DOHH2 (cell line): ENCODE measurements around the gene BNC2.

Source experiments
- H3F3A ChIP-seq: fragments of 200-600 bp; sonication (generic), shearing (Covaris generic); 2 replicates; pipeline ENCODE4 v1.6.0; 2016; ENCODE audit warnings: antibody characterized with exemption, mild to moderate bottlenecking; ENCODE audit not compliant: control insufficient read depth, insufficient read depth
- H3K27ac ChIP-seq: fragments of 200-600 bp; sonication (generic); 2 replicates; pipeline ENCODE4 v1.5.1; 2014; ENCODE audit warnings: low read depth, mild to moderate bottlenecking, low read length, moderate library complexity
- H3K27me3 ChIP-seq: fragments of 200-600 bp; sonication (generic); 2 replicates; pipeline ENCODE4 v1.6.1; 2014; ENCODE audit warnings: mild to moderate bottlenecking, low read length, mixed read lengths; ENCODE audit not compliant: control insufficient read depth
- H3K36me3 ChIP-seq: fragments of 200-600 bp; sonication (generic); 2 replicates; pipeline ENCODE4 v1.6.1; 2014; ENCODE audit warnings: mild to moderate bottlenecking, low read length, moderate library complexity, mixed read lengths; ENCODE audit not compliant: control insufficient read depth
- H3K4me1 ChIP-seq: fragments of 200-600 bp; sonication (generic); 2 replicates; pipeline ENCODE4 v1.6.1; 2014; ENCODE audit warnings: mild to moderate bottlenecking, low read length, mixed read lengths; ENCODE audit not compliant: control insufficient read depth
- H3K4me2 ChIP-seq: fragments of 200-600 bp; sonication (generic); 2 replicates; pipeline ENCODE4 v1.6.0; 2014; ENCODE audit warnings: mild to moderate bottlenecking, low read length, moderate library complexity
- H3K4me3 ChIP-seq: fragments of 200-600 bp; sonication (generic); 2 replicates; pipeline ENCODE4 v1.5.1; 2014; ENCODE audit warnings: mild to moderate bottlenecking, low read length, mixed read lengths
- H3K79me2 ChIP-seq: fragments of 200-600 bp; sonication (generic); 2 replicates; pipeline ENCODE4 v1.6.1; 2014; ENCODE audit warnings: mild to moderate bottlenecking, low read length, mixed read lengths; ENCODE audit not compliant: control insufficient read depth
- H3K9me2 ChIP-seq: fragments of 200-600 bp; sonication (generic); replicated peaks from 2 replicates; pipeline ENCODE4 v1.6.1; 2014; ENCODE audit warnings: mild to moderate bottlenecking, low read length, mixed read lengths; ENCODE audit not compliant: control insufficient read depth
- H3K9me3 ChIP-seq: fragments of 200-600 bp; sonication (generic); 2 replicates; pipeline ENCODE4 v1.6.1; 2014; ENCODE audit warnings: antibody characterized with exemption, low read length, mixed read lengths; ENCODE audit not compliant: control insufficient read depth, insufficient read depth
- H4K20me1 ChIP-seq: fragments of 200-600 bp; sonication (generic); 2 replicates; pipeline ENCODE4 v1.6.0; 2014; ENCODE audit warnings: low read depth, mild to moderate bottlenecking, antibody characterized with exemption, low read length, moderate library complexity; ENCODE audit not compliant: control insufficient read depth, insufficient read depth
- EZH2phosphoT487 ChIP-seq: fragments of 200-600 bp; sonication (generic); IDR thresholded peaks from 2 replicates; pipeline ENCODE4 v1.6.1; 2017; ENCODE audit warnings: borderline replicate concordance, mild to moderate bottlenecking, antibody characterized with exemption, low read length, moderate library complexity, mixed read lengths
- TF ChIP-seq, protein P1 (sequence below): fragments of 200-600 bp; sonication (generic); IDR thresholded peaks from one replicate; pipeline ENCODE4 v1.5.1; 2014; ENCODE audit warnings: antibody characterized with exemption, mild to moderate bottlenecking, low read depth, low read length; ENCODE audit not compliant: poor library complexity, severe bottlenecking

BNC2 gene

DNA sequence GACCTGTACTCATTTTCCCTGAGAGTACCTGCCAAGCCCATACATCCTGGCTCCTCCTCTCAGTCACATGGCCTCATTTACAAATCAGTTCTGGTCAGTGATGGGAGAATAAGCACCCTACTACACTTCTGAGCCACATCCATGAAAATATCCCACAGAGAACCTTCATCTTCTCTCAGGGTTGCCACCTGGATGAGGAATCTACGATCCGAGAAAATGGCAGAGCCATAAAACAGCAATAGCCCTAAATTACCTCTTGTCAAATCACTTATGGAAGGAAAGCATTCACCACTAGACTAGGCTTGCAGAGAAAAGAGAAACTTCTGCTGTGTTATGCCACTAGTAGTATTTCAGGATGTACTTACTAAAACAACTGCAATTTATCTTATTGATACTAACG is 324.8 kb downstream of the BNC2 start:
- Histone ChIP-seq H3K4me3 (no peak overlapping the region), H4K20me1 (no peaks in the 10 kb centered on the region), H3K36me3 (no peaks in the 10 kb centered on the region), H3K27me3 (no peaks in the 10 kb centered on the region), H3K27ac (no peak overlapping the region), H3K4me2 (no peak overlapping the region), H3K9me3 (no peaks in the 10 kb centered on the region), H3F3A (no peaks in the 10 kb centered on the region), H3K9me2 (no peaks in the 10 kb centered on the region), H3K79me2 (no peaks in the 10 kb centered on the region), H3K4me1 (no peaks in the 10 kb centered on the region)
- no peak for TF ChIP-seq EZH2phosphoT487
- TF ChIP-seq, protein P1, sequence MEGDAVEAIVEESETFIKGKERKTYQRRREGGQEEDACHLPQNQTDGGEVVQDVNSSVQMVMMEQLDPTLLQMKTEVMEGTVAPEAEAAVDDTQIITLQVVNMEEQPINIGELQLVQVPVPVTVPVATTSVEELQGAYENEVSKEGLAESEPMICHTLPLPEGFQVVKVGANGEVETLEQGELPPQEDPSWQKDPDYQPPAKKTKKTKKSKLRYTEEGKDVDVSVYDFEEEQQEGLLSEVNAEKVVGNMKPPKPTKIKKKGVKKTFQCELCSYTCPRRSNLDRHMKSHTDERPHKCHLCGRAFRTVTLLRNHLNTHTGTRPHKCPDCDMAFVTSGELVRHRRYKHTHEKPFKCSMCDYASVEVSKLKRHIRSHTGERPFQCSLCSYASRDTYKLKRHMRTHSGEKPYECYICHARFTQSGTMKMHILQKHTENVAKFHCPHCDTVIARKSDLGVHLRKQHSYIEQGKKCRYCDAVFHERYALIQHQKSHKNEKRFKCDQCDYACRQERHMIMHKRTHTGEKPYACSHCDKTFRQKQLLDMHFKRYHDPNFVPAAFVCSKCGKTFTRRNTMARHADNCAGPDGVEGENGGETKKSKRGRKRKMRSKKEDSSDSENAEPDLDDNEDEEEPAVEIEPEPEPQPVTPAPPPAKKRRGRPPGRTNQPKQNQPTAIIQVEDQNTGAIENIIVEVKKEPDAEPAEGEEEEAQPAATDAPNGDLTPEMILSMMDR: no peak

DNA sequence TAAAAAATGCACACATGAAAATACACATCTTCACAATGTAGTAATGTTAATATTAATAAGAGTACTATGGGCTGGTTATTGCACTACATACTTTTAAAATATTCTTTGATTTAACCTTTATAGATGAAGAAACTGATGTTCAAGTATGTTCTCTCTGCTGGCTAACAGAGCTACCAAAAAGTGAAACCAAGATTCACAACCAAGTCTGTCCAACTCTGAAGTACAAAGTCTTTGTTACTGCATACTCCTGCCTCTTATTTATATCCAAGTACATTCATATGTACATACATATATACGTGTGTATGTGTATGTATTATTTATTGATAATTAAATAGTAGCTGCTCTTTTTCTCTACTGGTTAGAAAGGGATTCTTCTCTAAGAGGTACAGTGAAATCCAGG is 325.6 kb downstream of the BNC2 start:
- H3K36me3 ChIP-seq: no peaks in the 10 kb centered on the region
- H3K4me3 ChIP-seq: no peak overlapping the region
- H3K27me3 ChIP-seq: no peaks in the 10 kb centered on the region
- no peaks in the 10 kb centered on the region for H3K9me2 ChIP-seq
- no peaks in the 10 kb centered on the region for H3K9me3 ChIP-seq
- no peaks in the 10 kb centered on the region for H3K79me2 ChIP-seq
- TF ChIP-seq, protein P1: no peak
- no peak for TF ChIP-seq EZH2phosphoT487
- H4K20me1 ChIP-seq: no peaks in the 10 kb centered on the region
- H3K4me2 ChIP-seq: no peak overlapping the region
- no peaks in the 10 kb centered on the region for H3F3A ChIP-seq
- H3K4me1 ChIP-seq: no peaks in the 10 kb centered on the region
- H3K27ac ChIP-seq: no peak overlapping the region

DNA sequence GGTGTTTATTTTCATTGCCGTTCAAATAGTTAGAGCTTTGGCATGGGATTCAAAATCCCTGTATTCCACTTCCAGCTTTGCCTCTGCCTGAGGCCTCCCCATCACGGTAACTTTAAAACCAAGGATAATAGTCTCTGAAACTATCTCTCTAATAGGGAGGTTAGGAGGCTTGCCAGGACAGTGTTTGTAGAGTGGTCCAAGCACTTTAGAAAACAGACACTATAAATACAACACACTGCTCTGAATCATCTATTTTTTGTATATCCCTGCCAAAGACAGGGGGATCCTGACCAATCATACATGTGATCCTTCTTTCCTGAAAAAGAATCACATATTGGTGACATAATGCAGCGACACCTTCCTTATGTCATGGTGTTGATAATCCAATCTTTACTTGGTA is 326.8 kb downstream of the BNC2 start:
- H3K27me3 ChIP-seq: no peaks in the 10 kb centered on the region
- no peaks in the 10 kb centered on the region for H3K9me2 ChIP-seq
- no peak overlapping the region for H3K4me3 ChIP-seq
- H3K4me1 ChIP-seq: no peaks in the 10 kb centered on the region
- no peaks in the 10 kb centered on the region for H3K36me3 ChIP-seq
- H3K27ac ChIP-seq: no peak overlapping the region
- H4K20me1 ChIP-seq: no peaks in the 10 kb centered on the region
- H3K9me3 ChIP-seq: no peaks in the 10 kb centered on the region
- H3F3A ChIP-seq: no peaks in the 10 kb centered on the region
- no peaks in the 10 kb centered on the region for H3K79me2 ChIP-seq
- H3K4me2 ChIP-seq: no peak overlapping the region
- no peak for TF ChIP-seq EZH2phosphoT487
- TF ChIP-seq, protein P1: no peak

DNA sequence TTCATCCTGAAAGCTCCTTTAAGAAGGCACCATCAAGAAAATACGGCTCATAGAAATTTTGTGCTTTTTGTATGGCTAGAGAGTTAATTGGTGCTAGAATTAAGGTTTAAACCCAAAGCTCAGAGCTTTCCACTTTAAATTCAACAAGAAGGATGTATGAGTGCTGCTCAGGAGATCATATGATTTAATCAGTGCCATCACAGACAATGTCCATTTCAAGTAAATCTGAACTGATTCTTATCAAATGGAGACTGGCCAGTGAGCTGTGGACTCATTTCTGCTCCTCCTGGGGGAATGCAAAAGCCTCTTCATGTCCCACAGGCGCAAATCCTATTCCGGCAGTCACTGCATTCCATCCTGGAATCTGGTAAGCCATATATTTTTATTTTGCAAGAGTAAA is 327.2 kb downstream of the BNC2 start:
- no peaks in the 10 kb centered on the region for H3K4me1 ChIP-seq

More for the DNA sequence above, 327.2 kb downstream of the BNC2 start:
- TF ChIP-seq, protein P1: no peak
- no peak for TF ChIP-seq EZH2phosphoT487
- Histone ChIP-seq H3K27ac (no peak overlapping the region), H3K79me2 (no peaks in the 10 kb centered on the region), H3K4me3 (no peak overlapping the region), H3K4me2 (no peak overlapping the region), H3K27me3 (no peaks in the 10 kb centered on the region), H3K36me3 (no peaks in the 10 kb centered on the region), H3K9me2 (no peaks in the 10 kb centered on the region), H3K9me3 (no peaks in the 10 kb centered on the region), H4K20me1 (no peaks in the 10 kb centered on the region), H3F3A (no peaks in the 10 kb centered on the region)
